Central memory CD8-positive, alpha-beta T cell (primary cell): ENCODE measurements around the gene ADAM33.

Source experiments
- ATAC-seq: fragments of 150-1000 bp; cut with Tn5 transposase; replicated peaks from 2 replicates; pipeline ENCODE4 v1.10.0; 2022; ENCODE audit warnings: mild to moderate bottlenecking, moderate FRiP score, moderate number of reproducible peaks; ENCODE audit not compliant: poor library complexity, severe bottlenecking; ENCODE audit errors: extremely low read depth
- DNase-seq, 2 donors: peaks; one replicate each; pipeline ENCODE4 v3.0.0; 2021; ENCODE audit warnings: low spot score in 2 of 2
- H3K27ac Mint-ChIP-seq: one replicate; pipeline ENCODE4 v1.8.0; 2022; ENCODE audit warnings: low read depth, mild to moderate bottlenecking, moderate library complexity, mixed read lengths
- H3K27me3 Mint-ChIP-seq: one replicate; pipeline ENCODE4 v1.8.0; 2022; ENCODE audit warnings: mixed read lengths
- H3K36me3 Mint-ChIP-seq: one replicate; pipeline ENCODE4 v1.8.0; 2022; ENCODE audit warnings: mild to moderate bottlenecking, moderate library complexity, mixed read lengths; ENCODE audit not compliant: insufficient read depth
- H3K4me1 Mint-ChIP-seq: one replicate; pipeline ENCODE4 v1.8.0; 2022; ENCODE audit warnings: mixed read lengths
- H3K4me3 Mint-ChIP-seq: one replicate; pipeline ENCODE4 v1.8.0; 2022; ENCODE audit warnings: mild to moderate bottlenecking, moderate library complexity, mixed read lengths
- H3K9me3 Mint-ChIP-seq: one replicate; pipeline ENCODE4 v1.8.0; 2022; ENCODE audit warnings: mixed read lengths

The ADAM33 gene

DNA sequence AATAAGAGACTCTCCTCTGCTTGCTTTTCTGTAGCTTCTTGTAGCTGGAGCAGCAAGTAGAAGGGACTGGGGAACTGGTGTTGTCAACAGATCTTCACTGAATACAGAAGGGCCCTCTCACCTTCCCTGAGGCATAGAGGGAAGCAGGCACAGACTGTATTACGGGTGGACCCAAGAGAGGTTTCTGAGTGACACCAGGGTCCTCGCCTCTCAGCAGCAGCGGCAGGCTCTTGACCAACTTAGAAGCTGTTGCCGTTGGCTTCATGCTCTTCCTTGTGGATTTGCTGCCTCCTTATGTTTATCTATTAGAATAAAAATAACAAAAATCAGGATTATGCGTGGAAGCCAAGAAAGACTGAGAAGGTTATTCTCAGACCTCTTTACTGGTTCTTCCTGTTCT, 50.3 kb downstream of the ADAM33 start:
- ATAC-seq (no peak), DNase-seq (no peak)
- Mint-ChIP-seq H3K9me3 (no peaks in the 10 kb centered on the region), H3K4me3 (no peak overlapping the region), H3K4me1 (no peaks in the 10 kb centered on the region), H3K27me3 (no peaks in the 10 kb centered on the region), H3K27ac (no peak overlapping the region), H3K36me3 (peaks cover 6% of the 10 kb centered on the region)

DNA sequence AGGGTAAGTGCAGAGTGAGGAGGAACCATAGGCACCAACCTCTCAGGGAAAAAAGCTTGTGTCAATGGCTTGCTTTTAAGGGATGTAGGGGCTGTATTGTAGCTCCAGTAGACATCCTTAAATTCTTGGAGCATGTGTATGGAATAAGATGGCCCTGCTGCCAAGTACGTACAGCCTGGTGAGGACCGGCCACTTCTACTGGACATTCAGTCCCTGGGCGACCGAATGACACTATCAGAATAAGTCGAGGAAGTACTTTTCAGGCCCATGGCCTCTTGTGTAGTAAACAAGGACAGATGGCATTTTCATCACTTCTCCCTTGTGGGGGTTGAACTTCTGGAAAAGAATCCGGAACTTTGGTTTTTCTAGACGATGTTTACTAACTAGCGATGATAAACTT, 51.4 kb downstream of the ADAM33 start:
- Mint-ChIP-seq H3K4me1 (no peaks in the 10 kb centered on the region), H3K4me3 (no peak overlapping the region), H3K27me3 (no peaks in the 10 kb centered on the region), H3K9me3 (no peaks in the 10 kb centered on the region), H3K27ac (no peak overlapping the region), H3K36me3 (peaks cover 6% of the 10 kb centered on the region)
- ATAC-seq (no peak), DNase-seq (no peak)

DNA sequence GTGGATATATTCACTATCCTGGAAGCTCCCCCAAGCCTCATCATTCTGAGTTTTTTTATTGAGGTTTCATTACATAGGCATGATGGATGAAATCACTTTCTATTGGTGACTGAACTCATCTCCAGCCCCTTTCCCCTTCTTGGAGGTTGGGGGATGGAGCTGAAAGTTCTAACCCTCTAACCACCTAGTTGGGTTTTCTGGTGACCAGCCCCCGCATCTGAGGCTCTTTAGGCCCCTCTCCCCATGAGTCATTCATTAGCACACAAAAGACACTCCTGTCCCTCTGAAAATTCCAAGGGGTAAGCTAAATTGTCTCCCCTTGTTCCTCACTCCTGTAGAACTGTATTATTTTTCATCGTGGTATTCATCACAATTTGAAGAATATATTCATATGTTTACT, 51.9 kb downstream of the ADAM33 start:
- Mint-ChIP-seq H3K27ac (no peak overlapping the region), H3K9me3 (no peaks in the 10 kb centered on the region), H3K36me3 (peaks cover 6% of the 10 kb centered on the region), H3K4me1 (no peaks in the 10 kb centered on the region), H3K4me3 (no peak overlapping the region), H3K27me3 (no peaks in the 10 kb centered on the region)
- ATAC-seq = no peak
- no peak for DNase-seq

DNA sequence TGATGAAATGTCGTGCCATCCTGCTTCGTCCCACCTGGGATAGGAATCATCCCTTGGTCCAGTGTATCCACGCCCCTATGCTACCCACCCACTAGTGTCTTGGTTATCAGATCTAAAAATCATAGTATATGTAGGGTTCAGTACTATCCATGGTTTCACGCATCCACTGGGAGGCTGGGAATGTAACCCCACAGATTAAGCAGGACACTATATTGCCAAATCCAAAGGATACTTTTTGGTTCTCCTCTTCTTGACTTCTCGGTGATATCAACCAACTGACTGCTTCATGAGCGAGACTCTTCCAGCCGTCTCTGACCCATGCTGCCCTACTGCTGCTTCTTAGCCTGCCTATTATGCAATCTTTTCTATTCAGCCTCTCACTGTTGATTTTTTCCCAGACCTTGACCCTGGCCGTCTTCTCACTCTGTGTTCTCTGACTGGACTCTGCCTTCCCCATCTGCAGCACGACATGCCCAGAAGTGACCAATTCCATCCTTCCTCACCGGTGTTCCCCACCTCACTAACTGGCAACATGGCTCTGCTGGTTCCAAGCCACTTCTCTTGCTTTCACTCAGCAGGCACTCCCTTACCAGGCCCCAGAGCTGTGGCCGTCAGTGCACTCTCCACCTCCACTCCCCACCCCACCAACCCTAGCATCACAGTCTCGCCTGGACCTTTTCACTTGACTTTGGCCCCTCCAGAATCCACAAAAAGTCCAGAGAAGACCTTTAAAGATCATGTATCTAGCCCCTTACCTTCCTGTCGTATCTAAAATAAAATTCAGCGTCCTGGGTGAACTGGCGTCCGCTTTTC, 53.1 kb downstream of the ADAM33 start:
- no peaks in the 10 kb centered on the region for H3K9me3 Mint-ChIP-seq
- no peaks in the 10 kb centered on the region for H3K4me1 Mint-ChIP-seq
- peaks cover 5% of the 10 kb centered on the region for H3K36me3 Mint-ChIP-seq
- no peak for ATAC-seq
- H3K4me3 Mint-ChIP-seq = no peak overlapping the region
- DNase-seq = no peak
- H3K27me3 Mint-ChIP-seq = no peaks in the 10 kb centered on the region
- no peak overlapping the region for H3K27ac Mint-ChIP-seq

DNA sequence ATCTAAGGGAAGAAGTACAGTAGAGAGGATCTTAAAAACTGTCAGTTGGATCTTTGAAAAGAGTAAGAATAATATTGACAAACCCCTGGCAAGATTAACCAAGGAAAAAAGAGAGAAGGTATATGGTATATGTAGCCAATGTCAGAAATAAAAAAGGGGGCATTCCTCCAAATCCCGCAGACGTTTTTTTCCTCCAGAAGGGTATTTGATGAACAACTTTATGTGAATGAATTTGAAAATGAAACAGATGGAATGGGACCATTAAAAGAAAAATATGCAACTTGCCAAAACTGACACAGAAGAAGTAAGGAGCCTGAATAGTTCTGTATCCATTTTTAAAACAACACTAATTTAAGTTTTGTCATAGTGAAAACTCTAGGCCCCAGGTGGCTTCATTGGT, 54.3 kb downstream of the ADAM33 start:
- no peaks in the 10 kb centered on the region for H3K4me1 Mint-ChIP-seq
- H3K27me3 Mint-ChIP-seq = no peaks in the 10 kb centered on the region
- H3K36me3 Mint-ChIP-seq = peaks cover 5% of the 10 kb centered on the region
- no peaks in the 10 kb centered on the region for H3K9me3 Mint-ChIP-seq
- H3K27ac Mint-ChIP-seq = no peak overlapping the region
- no peak overlapping the region for H3K4me3 Mint-ChIP-seq
- DNase-seq = no peak
- no peak for ATAC-seq

DNA sequence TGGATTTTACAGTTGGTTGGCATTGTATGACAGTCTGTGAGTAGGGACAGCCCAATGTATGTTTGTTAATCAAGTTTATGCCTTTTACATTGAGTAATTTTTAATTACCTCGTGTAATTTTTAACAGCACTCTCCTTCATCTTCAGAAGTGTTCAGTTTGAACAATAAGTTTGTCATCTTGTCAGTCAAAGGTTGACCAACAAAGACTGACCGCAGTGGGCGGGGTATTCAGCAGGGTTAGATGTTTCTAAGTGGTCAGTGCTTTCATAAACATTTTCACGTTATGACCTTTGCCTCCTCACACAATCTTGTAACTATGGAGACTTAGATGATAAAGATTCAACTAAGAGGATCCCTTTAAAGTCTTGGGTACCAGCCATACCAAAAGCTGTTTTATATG, 59.4 kb downstream of the ADAM33 start:
- no peak overlapping the region for H3K4me3 Mint-ChIP-seq
- no peaks in the 10 kb centered on the region for H3K9me3 Mint-ChIP-seq
- H3K4me1 Mint-ChIP-seq = no peaks in the 10 kb centered on the region
- ATAC-seq = no peak
- no peak for DNase-seq
- H3K27ac Mint-ChIP-seq = no peak overlapping the region
- no peaks in the 10 kb centered on the region for H3K27me3 Mint-ChIP-seq
- H3K36me3 Mint-ChIP-seq = peaks cover 2% of the 10 kb centered on the region

DNA sequence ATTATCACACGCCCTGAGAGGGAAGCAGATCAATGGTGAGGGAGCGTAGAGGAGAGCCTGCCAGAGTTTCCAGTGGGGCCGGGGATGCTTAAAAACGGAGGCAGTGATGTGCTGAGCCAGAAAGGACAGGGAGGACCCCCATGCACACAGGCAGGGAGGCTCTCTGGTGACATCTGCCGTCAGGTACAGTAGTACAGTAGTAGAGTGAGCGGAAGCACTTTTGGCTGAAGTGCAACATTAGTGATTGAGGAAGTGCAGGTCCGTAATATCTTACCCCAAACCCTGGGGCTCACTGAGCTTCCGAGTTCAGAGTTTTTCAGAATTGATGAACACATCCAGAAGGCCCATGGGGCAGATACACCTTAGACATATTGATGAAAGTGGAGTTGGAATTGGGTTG, 60.7 kb downstream of the ADAM33 start:
- Mint-ChIP-seq H3K4me3 (no peak overlapping the region), H3K27me3 (no peaks in the 10 kb centered on the region), H3K9me3 (no peaks in the 10 kb centered on the region), H3K36me3 (peaks cover 5% of the 10 kb centered on the region), H3K4me1 (no peaks in the 10 kb centered on the region), H3K27ac (no peak overlapping the region)
- ATAC-seq (no peak), DNase-seq (no peak)
